Mesothelial cell of epicardium (in vitro differentiated cells): Measurements from ENCODE around the gene TGIF1. TPM values are rescaled to one million over a fixed set of nuclear protein-coding genes. Genes with fewer than 3 reads are reported as not detected.

Source experiments
- DNase-seq, 2 experiments: peaks; one replicate each; pipeline ENCODE4 v3.0.0; 2021; ENCODE audit warnings: low spot score in 2 of 2; ENCODE audit not compliant: unreplicated experiment in 2 of 2
- H3K27ac Mint-ChIP-seq: 2 replicates; pipeline ENCODE4 v1.8.0; 2021; ENCODE audit warnings: mixed read lengths
- H3K27me3 Mint-ChIP-seq: 2 replicates; pipeline ENCODE4 v1.8.0; 2021; ENCODE audit warnings: low read depth, mixed read lengths
- H3K36me3 Mint-ChIP-seq: 2 replicates; pipeline ENCODE4 v1.8.0; 2021; ENCODE audit warnings: mixed read lengths
- H3K4me1 Mint-ChIP-seq: 2 replicates; pipeline ENCODE4 v1.8.0; 2021; ENCODE audit warnings: mixed read lengths
- H3K4me3 Mint-ChIP-seq: 2 replicates; pipeline ENCODE4 v1.8.0; 2021; ENCODE audit warnings: mild to moderate bottlenecking, moderate library complexity, mixed read lengths
- H3K9me3 Mint-ChIP-seq: 2 replicates; pipeline ENCODE4 v1.8.0; 2021; ENCODE audit warnings: mixed read lengths
- CTCF ChIP-seq: fragments of 200-600 bp; sonication (generic); IDR thresholded peaks from one replicate; pipeline ENCODE4 v1.5.0; 2021; ENCODE audit warnings: antibody characterized with exemption; ENCODE audit not compliant: unreplicated experiment
- total RNA-seq: library from RNA; stranded (reverse); gene quantifications from 3 replicates; pipeline ENCODE4 v1.2.1, GENCODE V29; 2021

The TGIF1 gene
- total RNA-seq, 1 donor from 2014 or later: 96.6 TPM

DNA sequence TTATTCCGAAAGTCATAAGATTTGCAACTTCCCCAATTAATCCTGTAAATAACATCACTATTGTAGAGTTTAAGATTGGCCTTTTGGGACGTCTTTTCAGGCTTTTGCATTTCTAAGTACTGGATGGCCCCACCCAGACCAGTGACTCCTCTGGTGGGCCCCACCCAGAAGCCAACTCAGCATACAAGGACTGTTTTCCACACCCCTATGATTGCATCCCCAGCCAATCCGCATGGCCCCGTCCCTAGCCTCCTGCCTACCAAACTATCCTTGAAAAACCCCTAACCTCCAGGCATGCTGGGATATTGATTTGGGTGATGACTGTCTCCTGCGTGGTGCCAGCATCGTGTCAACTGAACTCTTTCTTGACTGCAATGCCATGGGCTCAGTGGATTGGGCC, 24.5 kb upstream of the TGIF1 start:
- no peaks in the 10 kb centered on the region for H3K27me3 Mint-ChIP-seq
- H3K4me3 Mint-ChIP-seq: no peak overlapping the region
- H3K9me3 Mint-ChIP-seq: peaks cover 4% of the 10 kb centered on the region
- TF ChIP-seq CTCF: no peak
- no peak overlapping the region for H3K27ac Mint-ChIP-seq
- DNase-seq: no peak
- no peaks in the 10 kb centered on the region for H3K4me1 Mint-ChIP-seq
- H3K36me3 Mint-ChIP-seq: no peaks in the 10 kb centered on the region

DNA sequence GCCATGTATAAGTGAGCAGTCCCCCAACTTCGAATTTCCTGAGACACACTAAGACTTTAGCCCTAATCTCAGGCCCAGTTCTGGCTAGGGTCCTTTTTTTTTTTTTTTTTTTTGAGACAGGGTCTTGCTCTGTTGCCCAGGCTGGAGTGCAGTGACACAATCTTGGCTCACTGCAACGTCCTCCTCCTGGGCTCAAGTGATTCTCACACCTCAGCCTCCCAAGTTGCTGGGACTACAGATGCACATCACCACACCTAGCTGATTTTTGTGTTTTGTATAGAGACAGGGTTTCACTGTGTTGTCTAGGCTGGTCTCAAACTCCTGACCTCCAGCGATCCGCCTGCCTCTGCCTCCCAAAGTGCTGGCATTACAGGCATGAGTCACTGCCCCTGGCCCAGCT, 23.9 kb upstream of the TGIF1 start:
- no peak for TF ChIP-seq CTCF
- no peaks in the 10 kb centered on the region for H3K27me3 Mint-ChIP-seq
- no peaks in the 10 kb centered on the region for H3K36me3 Mint-ChIP-seq
- no peak for DNase-seq
- no peak overlapping the region for H3K27ac Mint-ChIP-seq
- H3K4me3 Mint-ChIP-seq: no peak overlapping the region
- H3K9me3 Mint-ChIP-seq: no peaks in the 10 kb centered on the region
- H3K4me1 Mint-ChIP-seq: no peaks in the 10 kb centered on the region

- Mint-ChIP-seq H3K4me1 (no peaks in the 10 kb centered on the region), H3K27ac (no peak overlapping the region), H3K27me3 (no peaks in the 10 kb centered on the region), H3K36me3 (no peaks in the 10 kb centered on the region), H3K4me3 (no peak overlapping the region), H3K9me3 (no peaks in the 10 kb centered on the region)
- DNase-seq: no peak
- TF ChIP-seq CTCF: no peak
These were observed 22.0 kb upstream of the TGIF1 start for GRCh38 chr18:3427944-3428343.

- H3K27ac Mint-ChIP-seq: no peak overlapping the region
- no peaks in the 10 kb centered on the region for H3K36me3 Mint-ChIP-seq
- H3K4me1 Mint-ChIP-seq: no peaks in the 10 kb centered on the region
- no peaks in the 10 kb centered on the region for H3K9me3 Mint-ChIP-seq
- TF ChIP-seq CTCF: no peak
- no peak overlapping the region for H3K4me3 Mint-ChIP-seq
- DNase-seq: no peak
- no peaks in the 10 kb centered on the region for H3K27me3 Mint-ChIP-seq
These were observed 20.9 kb upstream of the TGIF1 start for GRCh38 chr18:3429121-3429520.

- H3K36me3 Mint-ChIP-seq: no peaks in the 10 kb centered on the region
- H3K27me3 Mint-ChIP-seq: no peaks in the 10 kb centered on the region
- H3K9me3 Mint-ChIP-seq: no peaks in the 10 kb centered on the region
- TF ChIP-seq CTCF: no peak
- no peak overlapping the region for H3K27ac Mint-ChIP-seq
- no peak overlapping the region for H3K4me3 Mint-ChIP-seq
- no peaks in the 10 kb centered on the region for H3K4me1 Mint-ChIP-seq
- no peak for DNase-seq
These were observed 15.3 kb upstream of the TGIF1 start for GRCh38 chr18:3434685-3435084.

GRCh38 chr18:3440341-3440740, 9.6 kb upstream of the TGIF1 start:
- no peaks in the 10 kb centered on the region for H3K9me3 Mint-ChIP-seq
- H3K36me3 Mint-ChIP-seq: no peaks in the 10 kb centered on the region
- H3K27me3 Mint-ChIP-seq: no peaks in the 10 kb centered on the region
- TF ChIP-seq CTCF: no peak
- peaks cover 3% of the 10 kb centered on the region for H3K4me1 Mint-ChIP-seq
- DNase-seq: no peak
- no peak overlapping the region for H3K27ac Mint-ChIP-seq
- H3K4me3 Mint-ChIP-seq: no peak overlapping the region
